HG02884 (cell line): ENCODE measurements around the gene TMEM69.
"Not testable (repeated sequence)": the region's sequence is repeated elsewhere in the genome, so short reads cannot be mapped to it uniquely, and the experiment has no call there.

ENCODE experiments used
- ATAC-seq: cut with Tn5 transposase; IDR thresholded peaks from one replicate; pipeline ENCODE4 v1.9.1; 2021; ENCODE audit warnings: mild to moderate bottlenecking, moderate library complexity; ENCODE audit not compliant: unreplicated experiment

TMEM69 gene

GRCh38 chr1:45730780-45731319 is 42.9 kb downstream of the TMEM69 start:
- ATAC-seq: no peak

DNA sequence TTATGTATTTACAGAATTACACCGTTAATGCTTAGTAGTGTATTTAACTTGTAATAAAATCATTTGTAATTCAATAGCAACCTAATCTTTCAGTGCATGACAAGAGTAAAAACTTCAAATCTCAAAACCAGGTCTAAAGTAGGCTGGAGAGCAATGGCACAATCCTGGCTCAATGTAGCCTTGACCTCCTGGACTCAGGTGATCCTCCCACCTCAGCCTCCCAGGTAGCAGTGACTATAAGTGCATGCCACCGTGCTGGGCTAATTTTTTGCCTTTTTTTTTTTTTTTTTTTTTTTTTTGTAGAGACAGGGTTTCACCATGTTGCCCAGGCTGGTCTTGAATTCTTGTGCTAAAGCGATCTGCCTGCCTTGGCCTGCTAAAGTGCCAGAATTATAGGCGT is 51.2 kb downstream of the TMEM69 start:
- ATAC-seq: no peak

DNA sequence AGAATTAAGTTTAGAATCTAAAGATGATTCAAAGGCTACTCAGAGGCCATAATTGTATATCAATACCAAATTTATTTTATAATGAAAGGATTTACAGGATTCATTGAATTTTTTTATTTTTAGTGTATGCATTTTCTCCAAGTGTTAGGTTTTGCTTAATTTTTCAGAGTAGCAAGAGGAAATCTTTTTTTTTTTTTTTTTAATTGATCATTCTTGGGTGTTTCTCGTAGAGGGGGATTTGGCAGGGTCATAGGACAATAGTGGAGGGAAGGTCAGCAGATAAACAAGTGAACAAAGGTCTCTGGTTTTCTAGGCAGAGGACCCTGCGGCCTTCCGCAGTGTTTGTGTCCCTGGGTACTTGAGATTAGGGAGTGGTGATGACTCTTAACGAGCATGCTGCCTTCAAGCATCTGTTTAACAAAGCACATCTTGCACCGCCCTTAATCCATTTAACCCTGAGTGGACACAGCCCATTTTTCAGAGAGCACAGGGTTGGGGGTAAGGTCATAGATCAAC is 51.7 kb downstream of the TMEM69 start:
- ATAC-seq: not testable (repeated sequence)
